Left ventricle myocardium inferior (tissue), 1 donor: Measurements from ENCODE around the gene PMAIP1. TPM values are rescaled to one million over a fixed set of nuclear protein-coding genes. Genes with fewer than 3 reads are reported as not detected.

Source experiments
- DNase-seq: peaks from one replicate; pipeline ENCODE4 v3.0.0-alpha.2; 2020
- H3K27ac ChIP-seq: fragments of 200-600 bp; replicated peaks from 2 replicates; pipeline ENCODE4 v1.8.0; 2021
- H3K27me3 ChIP-seq: fragments of 200-600 bp; 2 replicates; pipeline ENCODE4 v1.8.0; 2021; ENCODE audit warnings: low read depth
- H3K36me3 ChIP-seq: fragments of 200-600 bp; 2 replicates; pipeline ENCODE4 v1.8.0; 2021
- H3K4me1 ChIP-seq: fragments of 200-600 bp; 2 replicates; pipeline ENCODE4 v1.8.0; 2021
- H3K4me3 ChIP-seq: fragments of 200-600 bp; 2 replicates; pipeline ENCODE4 v1.8.0; 2021; ENCODE audit warnings: mild to moderate bottlenecking, moderate library complexity
- H3K9me3 ChIP-seq: fragments of 200-600 bp; replicated peaks from 2 replicates; pipeline ENCODE4 v1.8.0; 2021
- intact Hi-C: fragments of 100-400 bp; cut with micrococcal nuclease; formaldehyde crosslinking; loops from one replicate; pipeline ENCODE4 v1.11.0; 2022
- total RNA-seq: library from RNA; stranded (reverse); fragmentation: NEBNext Ultra II Directional; extraction: Animal tissue kit (Norgen Biotek cat#: 25700); gene quantifications from one replicate; pipeline ENCODE4 v1.2.1, GENCODE V29; 2021
- TF ChIP-seq, protein P1 (sequence below): fragments of 200-600 bp; IDR thresholded peaks from 2 replicates; pipeline ENCODE4 v1.8.0; 2021; ENCODE audit warnings: antibody characterized with exemption, mild to moderate bottlenecking, borderline replicate concordance
- donor health status: DM: no; HTN: yes; CAD: no; lungs with severe emphysema.

Gene PMAIP1
- total RNA-seq, 1 donor from 2014 or later, result 0.58 TPM

DNA sequence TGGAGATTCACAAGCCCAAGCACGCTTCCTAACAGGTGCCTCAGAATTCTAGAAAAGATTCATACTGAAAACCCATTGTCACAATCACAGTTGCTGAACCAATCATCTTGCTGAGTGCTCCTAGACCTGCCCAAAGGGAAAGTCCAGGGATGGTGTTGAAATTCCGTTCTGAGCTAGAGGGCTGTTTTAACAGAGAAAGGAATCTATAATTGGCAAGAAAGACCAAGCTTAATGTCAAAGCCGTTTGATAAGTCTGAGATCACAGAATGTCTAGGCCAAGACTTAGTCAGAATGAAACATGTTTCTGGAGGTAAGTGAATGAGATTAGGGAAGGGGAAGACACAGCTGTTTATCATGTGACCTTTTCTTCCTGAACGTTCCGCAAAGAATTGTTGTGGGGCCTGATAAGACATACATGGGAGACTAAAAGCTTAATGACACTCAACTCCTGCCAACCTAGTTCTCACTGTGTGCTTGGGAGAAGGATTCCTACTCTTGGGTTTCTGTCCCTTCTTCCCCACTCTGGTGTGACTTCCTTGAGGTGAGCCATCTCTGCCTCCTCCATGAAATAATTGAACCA is 27.5 kb downstream of the PMAIP1 start:
- H3K4me3 ChIP-seq, result no peak overlapping the region
- TF ChIP-seq, protein P1, sequence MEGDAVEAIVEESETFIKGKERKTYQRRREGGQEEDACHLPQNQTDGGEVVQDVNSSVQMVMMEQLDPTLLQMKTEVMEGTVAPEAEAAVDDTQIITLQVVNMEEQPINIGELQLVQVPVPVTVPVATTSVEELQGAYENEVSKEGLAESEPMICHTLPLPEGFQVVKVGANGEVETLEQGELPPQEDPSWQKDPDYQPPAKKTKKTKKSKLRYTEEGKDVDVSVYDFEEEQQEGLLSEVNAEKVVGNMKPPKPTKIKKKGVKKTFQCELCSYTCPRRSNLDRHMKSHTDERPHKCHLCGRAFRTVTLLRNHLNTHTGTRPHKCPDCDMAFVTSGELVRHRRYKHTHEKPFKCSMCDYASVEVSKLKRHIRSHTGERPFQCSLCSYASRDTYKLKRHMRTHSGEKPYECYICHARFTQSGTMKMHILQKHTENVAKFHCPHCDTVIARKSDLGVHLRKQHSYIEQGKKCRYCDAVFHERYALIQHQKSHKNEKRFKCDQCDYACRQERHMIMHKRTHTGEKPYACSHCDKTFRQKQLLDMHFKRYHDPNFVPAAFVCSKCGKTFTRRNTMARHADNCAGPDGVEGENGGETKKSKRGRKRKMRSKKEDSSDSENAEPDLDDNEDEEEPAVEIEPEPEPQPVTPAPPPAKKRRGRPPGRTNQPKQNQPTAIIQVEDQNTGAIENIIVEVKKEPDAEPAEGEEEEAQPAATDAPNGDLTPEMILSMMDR, result no peak
- H3K9me3 ChIP-seq, result no peaks in the 10 kb centered on the region
- no peaks in the 10 kb centered on the region for H3K36me3 ChIP-seq
- no peaks in the 10 kb centered on the region for H3K4me1 ChIP-seq
- intact Hi-C loops, result no loop called here
- H3K27me3 ChIP-seq, result peaks cover 4% of the 10 kb centered on the region
- no peak overlapping the region for H3K27ac ChIP-seq
- DNase-seq, result no peak

DNA sequence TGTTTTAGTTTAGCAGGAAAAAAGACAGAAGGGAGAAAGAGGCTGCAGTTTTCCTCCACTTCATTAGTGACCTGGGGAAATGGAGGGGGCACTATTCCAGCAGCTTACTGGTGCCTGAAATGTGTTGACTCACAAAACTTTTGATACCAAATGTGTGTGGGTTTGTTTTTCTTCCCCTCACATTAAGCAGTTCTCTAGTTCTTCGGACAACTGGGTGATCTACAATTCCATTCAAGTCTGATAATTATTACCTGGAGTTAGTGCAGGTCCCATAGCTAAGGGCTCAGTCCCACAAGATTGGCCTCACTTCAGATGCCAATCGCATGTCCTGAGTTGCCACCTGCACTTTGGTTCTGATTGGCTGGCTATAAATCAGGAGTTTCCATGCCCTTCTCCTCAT is 28.4 kb downstream of the PMAIP1 start:
- no peak for DNase-seq
- Histone ChIP-seq H3K27me3 (peaks cover 5% of the 10 kb centered on the region), H3K4me1 (no peaks in the 10 kb centered on the region), H3K4me3 (no peak overlapping the region), H3K27ac (no peak overlapping the region), H3K36me3 (no peaks in the 10 kb centered on the region), H3K9me3 (no peaks in the 10 kb centered on the region)
- TF ChIP-seq, protein P1, result no peak
- intact Hi-C loops, result no loop called here

DNA sequence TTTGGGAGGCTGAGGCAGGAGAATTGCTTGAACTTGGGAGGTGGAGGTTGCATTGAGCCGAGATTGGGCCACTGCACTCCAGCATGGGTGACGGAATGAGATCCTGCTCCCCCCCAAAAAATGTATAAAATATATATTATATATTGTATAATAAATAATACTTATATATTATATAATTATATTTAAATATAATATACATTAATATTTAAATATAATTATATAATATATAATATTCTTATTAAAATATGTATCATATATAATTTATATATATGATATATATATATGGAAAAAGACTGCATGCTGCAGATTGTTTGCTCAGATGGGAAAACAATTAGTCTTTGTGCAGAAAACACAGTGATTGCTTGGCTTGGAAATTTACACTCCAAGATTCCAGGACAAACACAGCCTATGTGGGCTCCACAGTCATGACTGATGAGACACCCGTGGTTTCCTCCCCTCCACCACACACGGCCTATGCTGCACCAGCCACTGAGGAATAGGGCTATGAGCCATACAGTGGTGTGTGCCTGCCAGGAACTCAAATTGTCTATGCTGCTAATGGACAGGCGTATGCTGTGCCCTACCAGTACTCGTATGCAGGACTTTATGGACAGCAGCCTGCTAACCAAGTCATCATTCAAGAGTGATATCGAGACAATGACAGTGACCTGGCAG is 30.0 kb downstream of the PMAIP1 start:
- Histone ChIP-seq H3K4me1 (no peaks in the 10 kb centered on the region), H3K9me3 (no peaks in the 10 kb centered on the region), H3K27ac (no peak overlapping the region), H3K27me3 (peaks cover 21% of the 10 kb centered on the region), H3K36me3 (no peaks in the 10 kb centered on the region), H3K4me3 (no peak overlapping the region)
- no peak for DNase-seq
- intact Hi-C loops, result no loop called here
- TF ChIP-seq, protein P1, result no peak

DNA sequence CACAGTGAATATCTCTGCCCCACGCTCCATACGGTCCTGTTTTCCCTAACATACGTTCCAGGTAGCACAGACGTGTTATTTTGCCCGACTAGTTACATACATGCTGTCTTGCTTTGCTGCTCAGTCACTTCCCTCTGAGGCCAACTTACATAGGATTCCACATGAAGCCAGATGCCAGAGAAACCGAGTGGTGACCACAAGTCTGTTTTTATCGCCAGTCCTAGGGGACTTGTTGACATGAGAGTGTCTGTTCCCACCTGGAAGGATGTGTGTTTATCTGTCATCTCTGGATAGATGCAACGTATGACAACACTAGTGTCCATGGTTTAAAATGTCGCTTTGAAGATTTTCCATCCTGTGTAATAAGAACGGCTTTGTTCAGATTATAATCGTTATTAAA is 32.6 kb downstream of the PMAIP1 start:
- TF ChIP-seq, protein P1, result no peak
- Histone ChIP-seq H3K36me3 (no peaks in the 10 kb centered on the region), H3K4me1 (no peaks in the 10 kb centered on the region), H3K27ac (no peak overlapping the region), H3K27me3 (peaks cover 32% of the 10 kb centered on the region), H3K4me3 (no peak overlapping the region), H3K9me3 (no peaks in the 10 kb centered on the region)
- intact Hi-C loops, result no loop called here
- no peak for DNase-seq

DNA sequence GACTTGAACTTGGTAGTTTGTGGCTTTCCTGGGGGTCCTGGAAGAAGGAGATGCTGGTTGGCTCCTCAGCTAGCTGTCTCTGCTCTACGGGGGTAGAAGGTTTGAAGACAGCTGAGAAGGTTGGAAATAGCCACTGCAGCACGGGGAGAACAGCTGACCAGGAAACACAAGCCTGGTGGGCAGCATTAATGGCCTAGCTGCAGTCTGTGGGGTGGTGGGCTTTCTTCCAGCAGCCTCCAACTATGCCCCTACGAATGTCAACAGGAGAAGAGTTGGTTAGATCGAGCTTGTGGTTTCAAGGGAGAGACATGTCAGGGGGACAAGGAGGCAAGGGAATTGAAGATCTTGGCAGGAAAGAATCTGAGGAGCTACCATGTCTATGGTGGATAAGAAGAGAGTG is 38.9 kb downstream of the PMAIP1 start:
- TF ChIP-seq, protein P1, result no peak
- Histone ChIP-seq H3K4me1 (no peaks in the 10 kb centered on the region), H3K9me3 (no peaks in the 10 kb centered on the region), H3K4me3 (no peak overlapping the region), H3K36me3 (no peaks in the 10 kb centered on the region), H3K27ac (no peak overlapping the region), H3K27me3 (peaks cover 22% of the 10 kb centered on the region)
- intact Hi-C loops, result no loop called here
- no peak for DNase-seq
